Right lobe of liver (tissue), 4 donors: ENCODE measurements around the gene KAT7.

Experiments used
- CTCF ChIP-seq, 4 donors: fragments of 200-600 bp in 3 of 4; fragments of 450-650 bp in 1 of 4; IDR thresholded peaks; one replicate each; pipeline versions ENCODE4 v1.5.1 to v1.8.0; 2016 to 2022; ENCODE audit warnings: antibody characterized with exemption in 4 of 4, mild to moderate bottlenecking in 2 of 4
- POLR2A ChIP-seq: fragments of 450-650 bp; IDR thresholded peaks from one replicate; pipeline ENCODE4 v1.6.1; 2017; ENCODE audit warnings: antibody characterized with exemption, mild to moderate bottlenecking
- donor health status: DM: no; HTN: no; CAD: no.
- donor health status: DM: no; HTN: no; CAD: no.
- donor health status: DM: no; HTN: yes; CAD: no.

GRCh38 chr17:49848019-49848473 lies 59.6 kb downstream of the KAT7 start, which contains the start of gene TAC4:
- no peak for TF ChIP-seq POLR2A
- TF ChIP-seq CTCF (IDR thresholded peaks at IDR 0.05), result no peak
